Panc1 (cell line): ENCODE results near the gene TEX14.

Source experiments
- POLR2AphosphoS5 ChIP-seq: IDR thresholded peaks from 2 replicates; pipeline ENCODE4 v1.6.1; 2012; ENCODE audit warnings: mild to moderate bottlenecking, low read depth, low read length, moderate library complexity
- SIN3A ChIP-seq: IDR thresholded peaks from 2 replicates; pipeline ENCODE4 v1.6.1; 2012; ENCODE audit warnings: low read depth, mild to moderate bottlenecking, low read length, moderate library complexity, borderline replicate concordance; ENCODE audit not compliant: insufficient read depth
- TCF7L2 ChIP-seq: IDR thresholded peaks from 2 replicates; pipeline ENCODE4 v1.6.1; 2011; ENCODE audit warnings: mild to moderate bottlenecking, low read depth, low read length, inconsistent platforms
- TF ChIP-seq, protein P1 (sequence below): fragments of 450-650 bp; IDR thresholded peaks from 2 replicates; pipeline ENCODE4 v1.5.1; 2017; ENCODE audit warnings: mild to moderate bottlenecking
- TF ChIP-seq, protein P2 (sequence below), 2 experiments: IDR thresholded peaks; 2 replicates each; pipeline ENCODE4 v1.6.1; 2011 to 2012; ENCODE audit warnings: low read depth in 2 of 2, control low read depth in 1 of 2, low read length in 1 of 2, mild to moderate bottlenecking in 1 of 2, moderate library complexity in 1 of 2; ENCODE audit not compliant: insufficient read depth in 1 of 2

DNA sequence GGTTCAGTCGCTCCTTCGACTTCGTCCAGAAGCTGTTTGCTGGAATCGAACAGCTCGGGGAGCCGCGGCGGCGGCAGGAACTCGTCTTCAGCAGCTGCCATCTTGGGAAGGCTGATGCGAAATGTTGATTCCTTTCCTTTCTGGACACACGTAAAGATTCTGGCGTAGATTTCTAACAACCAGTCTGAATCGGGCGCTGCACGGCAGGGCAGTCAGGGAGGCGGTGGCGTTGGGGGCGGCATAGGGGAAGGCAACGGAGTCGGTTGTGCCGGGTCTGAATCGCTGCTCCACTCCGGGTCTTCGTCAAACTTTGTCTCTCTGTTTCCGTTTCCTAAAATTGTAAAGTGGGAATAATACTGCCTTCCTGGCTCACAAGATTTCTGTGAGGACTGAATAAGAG lies 30.3 kb downstream of the TEX14 start:
- TF ChIP-seq, protein P1, sequence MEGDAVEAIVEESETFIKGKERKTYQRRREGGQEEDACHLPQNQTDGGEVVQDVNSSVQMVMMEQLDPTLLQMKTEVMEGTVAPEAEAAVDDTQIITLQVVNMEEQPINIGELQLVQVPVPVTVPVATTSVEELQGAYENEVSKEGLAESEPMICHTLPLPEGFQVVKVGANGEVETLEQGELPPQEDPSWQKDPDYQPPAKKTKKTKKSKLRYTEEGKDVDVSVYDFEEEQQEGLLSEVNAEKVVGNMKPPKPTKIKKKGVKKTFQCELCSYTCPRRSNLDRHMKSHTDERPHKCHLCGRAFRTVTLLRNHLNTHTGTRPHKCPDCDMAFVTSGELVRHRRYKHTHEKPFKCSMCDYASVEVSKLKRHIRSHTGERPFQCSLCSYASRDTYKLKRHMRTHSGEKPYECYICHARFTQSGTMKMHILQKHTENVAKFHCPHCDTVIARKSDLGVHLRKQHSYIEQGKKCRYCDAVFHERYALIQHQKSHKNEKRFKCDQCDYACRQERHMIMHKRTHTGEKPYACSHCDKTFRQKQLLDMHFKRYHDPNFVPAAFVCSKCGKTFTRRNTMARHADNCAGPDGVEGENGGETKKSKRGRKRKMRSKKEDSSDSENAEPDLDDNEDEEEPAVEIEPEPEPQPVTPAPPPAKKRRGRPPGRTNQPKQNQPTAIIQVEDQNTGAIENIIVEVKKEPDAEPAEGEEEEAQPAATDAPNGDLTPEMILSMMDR = no peak
- TF ChIP-seq, protein P2, sequence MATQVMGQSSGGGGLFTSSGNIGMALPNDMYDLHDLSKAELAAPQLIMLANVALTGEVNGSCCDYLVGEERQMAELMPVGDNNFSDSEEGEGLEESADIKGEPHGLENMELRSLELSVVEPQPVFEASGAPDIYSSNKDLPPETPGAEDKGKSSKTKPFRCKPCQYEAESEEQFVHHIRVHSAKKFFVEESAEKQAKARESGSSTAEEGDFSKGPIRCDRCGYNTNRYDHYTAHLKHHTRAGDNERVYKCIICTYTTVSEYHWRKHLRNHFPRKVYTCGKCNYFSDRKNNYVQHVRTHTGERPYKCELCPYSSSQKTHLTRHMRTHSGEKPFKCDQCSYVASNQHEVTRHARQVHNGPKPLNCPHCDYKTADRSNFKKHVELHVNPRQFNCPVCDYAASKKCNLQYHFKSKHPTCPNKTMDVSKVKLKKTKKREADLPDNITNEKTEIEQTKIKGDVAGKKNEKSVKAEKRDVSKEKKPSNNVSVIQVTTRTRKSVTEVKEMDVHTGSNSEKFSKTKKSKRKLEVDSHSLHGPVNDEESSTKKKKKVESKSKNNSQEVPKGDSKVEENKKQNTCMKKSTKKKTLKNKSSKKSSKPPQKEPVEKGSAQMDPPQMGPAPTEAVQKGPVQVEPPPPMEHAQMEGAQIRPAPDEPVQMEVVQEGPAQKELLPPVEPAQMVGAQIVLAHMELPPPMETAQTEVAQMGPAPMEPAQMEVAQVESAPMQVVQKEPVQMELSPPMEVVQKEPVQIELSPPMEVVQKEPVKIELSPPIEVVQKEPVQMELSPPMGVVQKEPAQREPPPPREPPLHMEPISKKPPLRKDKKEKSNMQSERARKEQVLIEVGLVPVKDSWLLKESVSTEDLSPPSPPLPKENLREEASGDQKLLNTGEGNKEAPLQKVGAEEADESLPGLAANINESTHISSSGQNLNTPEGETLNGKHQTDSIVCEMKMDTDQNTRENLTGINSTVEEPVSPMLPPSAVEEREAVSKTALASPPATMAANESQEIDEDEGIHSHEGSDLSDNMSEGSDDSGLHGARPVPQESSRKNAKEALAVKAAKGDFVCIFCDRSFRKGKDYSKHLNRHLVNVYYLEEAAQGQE (IDR thresholded peaks at IDR 0.05; ENCODE audit: insufficient read depth in 1 of 2, low read depth in 2 of 2, low read length in 1 of 2) = no peak
- no peak for TF ChIP-seq POLR2AphosphoS5
- TF ChIP-seq SIN3A = no peak
- no peak for TF ChIP-seq TCF7L2
